GM12878 (cell line): ENCODE measurements around the gene STARD4. TPM values are rescaled to one million over a fixed set of nuclear protein-coding genes. Genes with fewer than 3 reads are reported as not detected.

Experiments
- BACH1 ChIP-seq: fragments of 450-650 bp; IDR thresholded peaks from 2 replicates; pipeline ENCODE4 v1.6.1; 2017; ENCODE audit warnings: mild to moderate bottlenecking, borderline replicate concordance
- CBFB ChIP-seq: IDR thresholded peaks from 2 replicates; pipeline ENCODE4 v1.6.1; 2016; ENCODE audit warnings: antibody characterized with exemption, low read depth
- CHD2 ChIP-seq: IDR thresholded peaks from 2 replicates; pipeline ENCODE4 v1.6.1; 2011; ENCODE audit warnings: low read depth, low read length, improper control_type of control experiment, borderline replicate concordance
- CREM ChIP-seq: IDR thresholded peaks from 2 replicates; pipeline ENCODE4 v1.6.1; 2014; ENCODE audit warnings: antibody characterized with exemption, low read depth
- IKZF1 ChIP-seq: fragments of 450-650 bp; conservative IDR thresholded peaks from 2 replicates; pipeline ENCODE4 v1.6.1; 2017; ENCODE audit warnings: antibody characterized with exemption, mild to moderate bottlenecking
- MEF2A ChIP-seq: IDR thresholded peaks from 2 replicates; pipeline ENCODE4 v1.6.1; 2011; ENCODE audit warnings: low read depth, mild to moderate bottlenecking, low read length, moderate library complexity; ENCODE audit not compliant: insufficient read depth
- MEF2B ChIP-seq: fragments of 450-650 bp; IDR thresholded peaks from 2 replicates; pipeline ENCODE4 v1.6.1; 2018; ENCODE audit warnings: mild to moderate bottlenecking, moderate library complexity; ENCODE audit not compliant: partially characterized antibody, poor library complexity, severe bottlenecking
- NBN ChIP-seq: fragments of 450-650 bp; IDR thresholded peaks from 2 replicates; pipeline ENCODE4 v1.6.1; 2016
- NR2F1 ChIP-seq: fragments of 450-650 bp; conservative IDR thresholded peaks from 2 replicates; pipeline ENCODE4 v1.6.1; 2017; ENCODE audit warnings: mild to moderate bottlenecking
- PAX8 ChIP-seq: fragments of 450-650 bp; IDR thresholded peaks from 2 replicates; pipeline ENCODE4 v1.6.1; 2017; ENCODE audit warnings: mild to moderate bottlenecking, moderate library complexity
- PKNOX1 ChIP-seq: fragments of 450-650 bp; IDR thresholded peaks from 2 replicates; pipeline ENCODE4 v1.6.1; 2016; ENCODE audit warnings: mild to moderate bottlenecking
- RB1 ChIP-seq: fragments of 450-650 bp; formaldehyde crosslinking; IDR thresholded peaks from 2 replicates; pipeline ENCODE4 v1.6.1; 2017; ENCODE audit warnings: mild to moderate bottlenecking, borderline replicate concordance
- SKIL ChIP-seq: fragments of 450-650 bp; IDR thresholded peaks from 2 replicates; pipeline ENCODE4 v1.6.1; 2017; ENCODE audit warnings: mild to moderate bottlenecking, low read depth, inconsistent platforms; ENCODE audit not compliant: poor library complexity, severe bottlenecking
- SP1 ChIP-seq: IDR thresholded peaks from one replicate; pipeline ENCODE4 v1.6.1; 2011; ENCODE audit warnings: low read depth, low read length
- TCF12 ChIP-seq: IDR thresholded peaks from 2 replicates; pipeline ENCODE4 v1.6.1; 2011; ENCODE audit warnings: low read depth, mild to moderate bottlenecking, low read length
- YBX1 ChIP-seq: fragments of 450-650 bp; IDR thresholded peaks from 2 replicates; pipeline ENCODE4 v1.6.1; 2016; ENCODE audit warnings: antibody characterized with exemption
- ZNF687 ChIP-seq: fragments of 450-650 bp; IDR thresholded peaks from 2 replicates; pipeline ENCODE4 v1.6.1; 2017; ENCODE audit warnings: mild to moderate bottlenecking, moderate library complexity
- ZSCAN29 ChIP-seq: fragments of 450-650 bp; IDR thresholded peaks from 2 replicates; pipeline ENCODE4 v1.6.1; 2017; ENCODE audit warnings: mild to moderate bottlenecking, moderate library complexity
- ZZZ3 ChIP-seq: IDR thresholded peaks from 2 replicates; pipeline ENCODE4 v1.6.1; 2011; ENCODE audit warnings: low read depth; ENCODE audit not compliant: control insufficient read depth, insufficient read length
- polyA plus RNA-seq, 11 experiments: library from polyadenylated mRNA; depleted of rRNA in 4 of 11; unstranded in 6 of 11; stranded (reverse) in 5 of 11; fragments of >200 nt; fragmentation: Nextera tagmentation in 4 of 11; fragmentation: Illumina TruSeq in 1 of 11; extraction: Ambion mirVana in 4 of 11; extraction: Trizol in 1 of 11; gene quantifications; 1 replicate in 1 of 11; 2 replicates in 10 of 11; pipeline versions ENCODE4 v1.2.1 to v1.2.3, GENCODE V29; 2011 to 2016; ENCODE audit warnings: inconsistent platforms in 2 of 11, missing spikeins in 2 of 11, low read depth in 1 of 11
- total RNA-seq, 4 experiments: library from RNA; depleted of rRNA in 3 of 4; stranded (reverse); fragments of >200 nt in 3 of 4; fragmentation: Illumina TruSeq in 1 of 4; extraction: Trizol in 1 of 4; gene quantifications; 2 replicates each; pipeline versions ENCODE4 v1.2.1 to v1.2.3, GENCODE V29; 2013 to 2021
- TF ChIP-seq, protein P1 (sequence below): IDR thresholded peaks from 2 replicates; pipeline ENCODE4 v1.6.1; 2011; ENCODE audit warnings: borderline replicate concordance, low read depth, mild to moderate bottlenecking, moderate library complexity, low read length; ENCODE audit not compliant: insufficient read depth, poor library complexity, severe bottlenecking
- TF ChIP-seq, protein P2 (sequence below): fragments of 450-650 bp; IDR thresholded peaks from 2 replicates; pipeline ENCODE4 v1.6.1; 2017; ENCODE audit warnings: low read depth, mild to moderate bottlenecking, moderate library complexity

The STARD4 gene
- total and polyA plus RNA-seq, 10 of the 15 experiments (the other 5 are each of a cell fraction or from before 2014, with no cell fraction given), result 41.9 to 190 (median 71.6) TPM

GRCh38 chr5:111517853-111518501 is 5.6 kb upstream of the STARD4 start (continued):
- peak; percentile 36 for TF ChIP-seq MEF2B
- TF ChIP-seq NBN, result peak; percentile 74; the same call in 1 of the 2 replicates
- TF ChIP-seq SKIL, result no peak
- TF ChIP-seq PAX8, result no peak
- peak; percentile 5 for TF ChIP-seq SP1
- no peak for TF ChIP-seq ZZZ3
- TF ChIP-seq YBX1, result no peak
- TF ChIP-seq IKZF1, result peak; percentile 88
- TF ChIP-seq CBFB, result peak; percentile 62; the same call in 1 of the 2 replicates
- no peak; the same call in 1 of the 2 replicates for TF ChIP-seq BACH1
- TF ChIP-seq PKNOX1, result peak; percentile 54
- no peak for TF ChIP-seq MEF2A
- TF ChIP-seq RB1, result no peak
- peak; percentile 36; the same call in 1 of the 2 replicates for TF ChIP-seq CREM
- TF ChIP-seq, protein P1, sequence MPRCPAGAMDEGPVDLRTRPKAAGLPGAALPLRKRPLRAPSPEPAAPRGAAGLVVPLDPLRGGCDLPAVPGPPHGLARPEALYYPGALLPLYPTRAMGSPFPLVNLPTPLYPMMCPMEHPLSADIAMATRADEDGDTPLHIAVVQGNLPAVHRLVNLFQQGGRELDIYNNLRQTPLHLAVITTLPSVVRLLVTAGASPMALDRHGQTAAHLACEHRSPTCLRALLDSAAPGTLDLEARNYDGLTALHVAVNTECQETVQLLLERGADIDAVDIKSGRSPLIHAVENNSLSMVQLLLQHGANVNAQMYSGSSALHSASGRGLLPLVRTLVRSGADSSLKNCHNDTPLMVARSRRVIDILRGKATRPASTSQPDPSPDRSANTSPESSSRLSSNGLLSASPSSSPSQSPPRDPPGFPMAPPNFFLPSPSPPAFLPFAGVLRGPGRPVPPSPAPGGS, result peak; percentile 90
- peak; percentile 50; the same call in 1 of the 2 replicates for TF ChIP-seq ZNF687
- TF ChIP-seq, protein P2, sequence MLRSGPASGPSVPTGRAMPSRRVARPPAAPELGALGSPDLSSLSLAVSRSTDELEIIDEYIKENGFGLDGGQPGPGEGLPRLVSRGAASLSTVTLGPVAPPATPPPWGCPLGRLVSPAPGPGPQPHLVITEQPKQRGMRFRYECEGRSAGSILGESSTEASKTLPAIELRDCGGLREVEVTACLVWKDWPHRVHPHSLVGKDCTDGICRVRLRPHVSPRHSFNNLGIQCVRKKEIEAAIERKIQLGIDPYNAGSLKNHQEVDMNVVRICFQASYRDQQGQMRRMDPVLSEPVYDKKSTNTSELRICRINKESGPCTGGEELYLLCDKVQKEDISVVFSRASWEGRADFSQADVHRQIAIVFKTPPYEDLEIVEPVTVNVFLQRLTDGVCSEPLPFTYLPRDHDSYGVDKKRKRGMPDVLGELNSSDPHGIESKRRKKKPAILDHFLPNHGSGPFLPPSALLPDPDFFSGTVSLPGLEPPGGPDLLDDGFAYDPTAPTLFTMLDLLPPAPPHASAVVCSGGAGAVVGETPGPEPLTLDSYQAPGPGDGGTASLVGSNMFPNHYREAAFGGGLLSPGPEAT, result peak; percentile 88
- TF ChIP-seq NR2F1, result 0 out of 2 replicates have a peak, but pooled peaks have one; percentile 28
- TF ChIP-seq CHD2, result no peak
- no peak for TF ChIP-seq ZSCAN29
- TF ChIP-seq TCF12, result peak; percentile 85
